Lung (tissue), 16 donors: Measurements from ENCODE around the gene STXBP4. TPM values are rescaled to one million over a fixed set of nuclear protein-coding genes. Genes with fewer than 3 reads are reported as not detected.

Experiments
- ATAC-seq: fragments of 200-7000 bp; cut with Tn5 transposase; one replicate; pipeline ENCODE4 v1.9.1; 2020; ENCODE audit warnings: moderate number of reproducible peaks; ENCODE audit not compliant: insufficient read depth, low FRiP score
- DNase-seq, 3 donors: peaks; one replicate each; pipeline ENCODE4 v3.0.0-alpha.2; 2013 to 2017
- H3K27ac ChIP-seq, 2 donors: one replicate each; pipeline ENCODE4 v1.5.1; 2013; ENCODE audit warnings: mild to moderate bottlenecking in 2 of 2, moderate library complexity in 2 of 2, control low read depth in 1 of 2, inconsistent platforms in 1 of 2, low read depth in 1 of 2, low read length in 1 of 2
- H3K27me3 ChIP-seq, 3 donors: one replicate each; pipeline ENCODE4 v1.5.1; 2013; ENCODE audit warnings: low read length in 2 of 3; ENCODE audit not compliant: control insufficient read depth in 3 of 3, insufficient read depth in 3 of 3
- H3K36me3 ChIP-seq, 4 donors: one replicate each; pipeline ENCODE4 v1.5.1; 2013; ENCODE audit warnings: low read length in 4 of 4, mild to moderate bottlenecking in 1 of 4, moderate library complexity in 1 of 4; ENCODE audit not compliant: control insufficient read depth in 4 of 4, insufficient read depth in 4 of 4
- H3K4me1 ChIP-seq, 5 donors: one replicate each; pipeline ENCODE4 v1.5.1; 2013; ENCODE audit warnings: low read length in 5 of 5, mild to moderate bottlenecking in 2 of 5, moderate library complexity in 1 of 5; ENCODE audit not compliant: control insufficient read depth in 5 of 5, insufficient read depth in 5 of 5
- H3K4me3 ChIP-seq: one replicate; pipeline ENCODE4 v1.5.1; 2013; ENCODE audit warnings: mild to moderate bottlenecking, control low read depth, moderate library complexity
- H3K9ac ChIP-seq, 2 donors: one replicate each; pipeline ENCODE4 v1.5.1; 2013; ENCODE audit warnings: low read length in 2 of 2, control low read depth in 1 of 2; ENCODE audit not compliant: insufficient read depth in 1 of 2
- H3K9me3 ChIP-seq, 4 donors: one replicate each; pipeline ENCODE4 v1.5.1; 2013; ENCODE audit warnings: low read length in 3 of 4, mild to moderate bottlenecking in 1 of 4, moderate library complexity in 1 of 4; ENCODE audit not compliant: control insufficient read depth in 4 of 4, insufficient read depth in 3 of 4
- CTCF ChIP-seq: IDR thresholded peaks from 2 replicates; pipeline ENCODE4 v1.5.1; 2012; ENCODE audit warnings: mild to moderate bottlenecking; ENCODE audit errors: control extremely low read depth, extremely low read depth
- WGBS, 2 donors: extraction: QIAGEN DNeasy Blood & Tissue Kit; methylation state at CpG; one replicate each; pipeline ENCODE4 v1.1.7; 2013; 5-methylcytosine and 5-hydroxymethylcytosine counted together
- long read RNA-seq, 5 donors: transcript quantifications; one replicate each; lab custom pipeline, GENCODE V29; 2026
- polyA plus RNA-seq, 2 donors: library from polyadenylated mRNA; stranded (reverse); fragments of 200-250 nt; gene quantifications; one replicate each; pipeline ENCODE4 v1.2.1, GENCODE V29; 2013
- total RNA-seq, 2 donors: library from RNA; depleted of rRNA in 1 of 2; stranded (reverse); fragments of >200 nt in 1 of 2; gene quantifications; one replicate each; pipeline ENCODE4 v1.2.1, GENCODE V29; 2014 to 2021
- donor health status: control.
- donor health status: control.
- donor health status: Bipolar disorder and iron deficiency.
- donor health status: healthy.
- donor health status: DM: yes; HTN: yes; CAD: no.

Gene STXBP4
- total RNA-seq: 10 to 100 TPM; 13.9 to 44.1 TPM
- 1 to 10 TPM; 1.4 to 1.6 TPM for polyA plus RNA-seq
- long read RNA-seq, donor 1, full-length matches to known transcripts: 4 of 4 reads
- long read RNA-seq, donor 1, partial matches to known transcripts: 0 of 4 reads
- long read RNA-seq, donor 1, other reads (novel, unspliced or antisense): 0 of 4 reads
- long read RNA-seq, donor 2: 0 reads
- long read RNA-seq, donor 3, full-length matches to known transcripts: 1 of 1 reads
- long read RNA-seq, donor 3, partial matches to known transcripts: 0 of 1 reads
- long read RNA-seq, donor 3, other reads (novel, unspliced or antisense): 0 of 1 reads
- long read RNA-seq, donor 4: 0 reads
- long read RNA-seq, donor 5, full-length matches to known transcripts: 3 of 3 reads
- long read RNA-seq, donor 5, partial matches to known transcripts: 0 of 3 reads
- long read RNA-seq, donor 5, other reads (novel, unspliced or antisense): 0 of 3 reads

GRCh38 chr17:54968262-54968987, at the start of gene STXBP4, which contains the start of gene COX11:
STXBP4 (plus strand) TSS chr17:54968765; CDS start chr17:54986220, 17,455 bp downstream.
COX11 (minus strand) TSS chr17:54968654; CDS start chr17:54968646, 8 bp downstream.
- no peak for TF ChIP-seq CTCF
- Histone ChIP-seq H3K9me3 (no peaks in the 10 kb centered on the region), H3K9ac (peak within 1 kb of the TSS; percentile 84 to 95), H3K4me3 (peak within 1 kb of the TSS; percentile 66), H3K4me1 (peaks cover 0 to 20% (median 11%) of the 10 kb centered on the region in 5 donors), H3K27ac (peak within 1 kb of the TSS; percentile 89), H3K36me3 (peaks cover 0 to 14% (median 5%) of the 10 kb centered on the region in 4 donors), H3K27me3 (no peaks in the 10 kb centered on the region)
- ATAC-seq: peak; percentile 98
- 0% methylated on average over 56 to 57 of the region's 57 CpGs for WGBS, 2 donors
- peak; percentile 96 to 99 (median 98) for DNase-seq

- Histone ChIP-seq H3K4me3 (no peak overlapping the region), H3K36me3 (peaks cover 0 to 8% (median 4%) of the 10 kb centered on the region in 4 donors), H3K27me3 (no peaks in the 10 kb centered on the region), H3K4me1 (no peaks in the 10 kb centered on the region), H3K9ac (no peak overlapping the region), H3K9me3 (peaks cover 0 to 6% (median under 1%) of the 10 kb centered on the region in 4 donors), H3K27ac (no peak overlapping the region)
- no peak for DNase-seq
- no peak for TF ChIP-seq CTCF
- ATAC-seq: no peak
Observed at GRCh38 chr17:54919425-54919824, 49.1 kb upstream of the STXBP4 start.

- Histone ChIP-seq H3K9me3 (peaks cover 0 to 6% (median under 1%) of the 10 kb centered on the region in 4 donors), H3K36me3 (peaks cover 0 to 8% (median 5%) of the 10 kb centered on the region in 4 donors)
- no peak for TF ChIP-seq CTCF
Observed at GRCh38 chr17:54920819-54921218, 47.7 kb upstream of the STXBP4 start.

More at GRCh38 chr17:54920819-54921218, 47.7 kb upstream of the STXBP4 start:
- ATAC-seq: no peak
- 87 to 98% methylated on average over 6 of the region's 6 CpGs for WGBS, 2 donors
- Histone ChIP-seq H3K27me3 (no peaks in the 10 kb centered on the region), H3K4me1 (no peaks in the 10 kb centered on the region), H3K4me3 (no peak overlapping the region), H3K9ac (no peak overlapping the region), H3K27ac (no peak overlapping the region)
- no peak for DNase-seq
